ENCODE results near the gene POLR2M.

Gene POLR2M

DNA sequence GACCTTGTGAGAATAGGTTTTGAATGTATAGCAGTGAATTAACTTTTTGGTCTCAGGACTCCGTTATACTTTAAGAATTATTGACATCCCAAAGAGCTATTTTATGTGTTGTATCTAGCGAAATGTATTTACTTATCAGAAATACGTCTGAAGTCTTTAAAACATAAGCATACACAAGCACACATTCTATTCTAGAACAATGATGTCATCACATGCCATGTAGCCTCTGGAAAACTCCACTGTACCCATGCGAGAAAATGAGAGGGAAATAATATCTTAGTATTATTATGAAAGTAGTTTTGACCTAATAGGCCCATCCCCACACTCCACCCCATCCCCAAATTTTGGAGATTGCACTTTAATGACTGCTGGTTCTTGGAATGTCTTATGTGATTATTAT, 1.5 kb downstream of the POLR2M start:
- DNase-seq (ENCODE audit: low spot score) = no peak
- H3K27ac ChIP-seq = no peak overlapping the region
- ChIA-PET CTCF (interaction anchor here (0.7 to 0.8 kb wide), 2 partner anchors 153 to 931 kb away, joined by 3 to 4 read pairs; no protein-coding TSS in a partner anchor), POLR2A (ENCODE audit: low non-redundant PET) (interaction anchor here (0.6 to 1.0 kb wide), 2 partner anchors 40 to 54 kb away, joined by 4 read pairs; no protein-coding TSS in a partner anchor)
- TF ChIP-seq, protein P1, sequence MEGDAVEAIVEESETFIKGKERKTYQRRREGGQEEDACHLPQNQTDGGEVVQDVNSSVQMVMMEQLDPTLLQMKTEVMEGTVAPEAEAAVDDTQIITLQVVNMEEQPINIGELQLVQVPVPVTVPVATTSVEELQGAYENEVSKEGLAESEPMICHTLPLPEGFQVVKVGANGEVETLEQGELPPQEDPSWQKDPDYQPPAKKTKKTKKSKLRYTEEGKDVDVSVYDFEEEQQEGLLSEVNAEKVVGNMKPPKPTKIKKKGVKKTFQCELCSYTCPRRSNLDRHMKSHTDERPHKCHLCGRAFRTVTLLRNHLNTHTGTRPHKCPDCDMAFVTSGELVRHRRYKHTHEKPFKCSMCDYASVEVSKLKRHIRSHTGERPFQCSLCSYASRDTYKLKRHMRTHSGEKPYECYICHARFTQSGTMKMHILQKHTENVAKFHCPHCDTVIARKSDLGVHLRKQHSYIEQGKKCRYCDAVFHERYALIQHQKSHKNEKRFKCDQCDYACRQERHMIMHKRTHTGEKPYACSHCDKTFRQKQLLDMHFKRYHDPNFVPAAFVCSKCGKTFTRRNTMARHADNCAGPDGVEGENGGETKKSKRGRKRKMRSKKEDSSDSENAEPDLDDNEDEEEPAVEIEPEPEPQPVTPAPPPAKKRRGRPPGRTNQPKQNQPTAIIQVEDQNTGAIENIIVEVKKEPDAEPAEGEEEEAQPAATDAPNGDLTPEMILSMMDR (conservative IDR thresholded peaks at IDR 0.05; ENCODE audit: low read depth) = no peak

DNA sequence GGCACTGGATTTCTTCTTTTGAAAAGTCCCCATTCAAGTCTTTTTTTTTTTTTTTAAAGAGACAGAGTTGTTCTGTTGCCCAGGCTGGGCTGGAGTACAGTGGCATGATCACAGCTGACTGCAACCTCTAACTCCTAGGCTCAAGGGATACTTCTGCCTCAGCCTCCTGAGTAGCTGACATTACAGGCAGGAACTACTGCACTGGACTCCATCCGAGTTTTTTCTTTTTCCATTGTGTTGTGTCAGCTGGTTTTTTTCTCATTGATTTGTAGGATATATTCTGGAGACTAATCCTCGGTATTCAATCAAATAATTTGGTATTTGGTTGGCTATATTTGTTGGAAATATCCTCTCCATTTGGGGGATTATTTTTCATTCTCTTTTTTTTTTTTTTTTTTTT, 11.8 kb downstream of the POLR2M start:
- no peak overlapping the region for H3K27ac ChIP-seq
- ChIA-PET POLR2A (ENCODE audit: low non-redundant PET) (no interaction called here), CTCF (no interaction called here)
- no peak for DNase-seq (ENCODE audit: low spot score)
- TF ChIP-seq, protein P1 (conservative IDR thresholded peaks at IDR 0.05; ENCODE audit: low read depth) = no peak

DNA sequence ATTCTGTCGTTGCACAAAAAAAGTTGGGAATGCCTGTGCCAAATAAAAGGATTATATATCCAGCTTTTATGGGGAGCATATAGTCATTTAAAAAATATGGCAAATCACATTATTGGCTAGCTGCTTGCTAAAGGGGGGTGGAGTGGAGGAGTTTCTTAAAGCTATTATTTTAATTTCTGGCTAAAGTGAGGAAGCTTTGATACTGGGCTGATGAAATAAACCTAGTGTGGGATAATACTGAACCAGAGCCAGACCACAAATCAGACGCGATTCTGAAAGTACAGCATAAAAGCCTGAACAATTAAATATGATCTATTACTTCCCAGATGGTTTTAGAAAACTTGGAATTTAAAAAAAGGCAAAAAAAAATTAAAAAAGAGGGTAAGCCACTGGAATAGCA, 14.4 kb downstream of the POLR2M start:
- no peak for DNase-seq (ENCODE audit: low spot score)
- CTCF ChIA-PET = no interaction called here

DNA sequence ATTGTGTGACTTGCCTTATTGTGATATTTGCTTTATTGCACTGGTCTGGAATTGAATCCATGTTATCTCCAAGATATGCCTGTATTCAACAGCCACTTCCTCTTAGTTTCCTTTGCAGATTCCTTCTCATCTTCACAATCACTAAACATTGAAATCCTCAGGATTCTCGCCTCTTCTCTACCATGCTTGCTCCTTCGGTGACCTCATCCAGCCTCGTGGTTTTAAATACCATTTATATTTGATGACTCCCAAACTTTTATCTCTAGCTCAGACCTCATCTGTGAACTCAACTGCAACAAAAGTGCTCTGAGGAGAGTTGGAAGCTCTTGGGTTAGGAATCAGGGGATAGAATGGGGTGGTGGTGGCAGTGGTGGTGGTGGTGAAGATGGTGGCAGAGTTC, 19.9 kb downstream of the POLR2M start:
- ChIA-PET POLR2A (ENCODE audit: low non-redundant PET) (no interaction called here), CTCF (interaction anchor here (0.6 to 1.1 kb wide), 2 partner anchors 17 to 20 kb away, joined by 4 read pairs; partner anchors contain the start of gene POLR2M)
- TF ChIP-seq, protein P1 (conservative IDR thresholded peaks at IDR 0.05; ENCODE audit: low read depth) = no peak
- H3K27ac ChIP-seq = peak overlapping the region; percentile 87
- no peak for DNase-seq (ENCODE audit: low spot score)

More for the DNA sequence above, 14.4 kb downstream of the POLR2M start:
- TF ChIP-seq, protein P1 (conservative IDR thresholded peaks at IDR 0.05; ENCODE audit: low read depth) = no peak
- POLR2A ChIA-PET (ENCODE audit: low non-redundant PET) = no interaction called here
- H3K27ac ChIP-seq = no peak overlapping the region

DNA sequence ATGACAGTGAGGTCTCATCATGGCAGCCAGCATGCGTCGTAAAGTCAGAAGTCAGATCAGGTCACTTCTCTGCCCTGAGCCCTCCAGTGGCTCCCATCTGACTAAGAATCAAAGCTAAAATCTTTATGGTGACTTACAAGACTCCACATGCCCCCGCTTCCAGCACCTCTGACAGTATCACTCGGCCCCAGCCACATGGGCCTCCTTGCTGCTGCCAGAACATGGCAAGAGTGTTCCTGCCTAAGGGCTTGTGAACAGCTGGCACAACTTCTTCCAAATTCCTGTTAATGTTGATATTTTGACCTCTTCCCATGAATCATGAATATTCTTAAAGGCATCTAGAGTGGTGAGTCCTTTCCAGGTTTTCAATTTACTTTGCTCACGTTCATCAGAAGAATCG, 20.5 kb downstream of the POLR2M start:
- DNase-seq (ENCODE audit: low spot score) = peak; percentile 81
- TF ChIP-seq, protein P1 (conservative IDR thresholded peaks at IDR 0.05; ENCODE audit: low read depth) = no peak
- peak overlapping the region; percentile 87 for H3K27ac ChIP-seq
- POLR2A ChIA-PET (ENCODE audit: low non-redundant PET) = interaction anchor here (0.6 kb wide), 1 partner anchor 20 kb away, joined by 3 read pairs; the partner anchor contains the start of gene POLR2M
- CTCF ChIA-PET = interaction anchor here (0.6 to 1.1 kb wide), 2 partner anchors 16 to 21 kb away, joined by 4 read pairs; partner anchors contain the start of gene POLR2M

DNA sequence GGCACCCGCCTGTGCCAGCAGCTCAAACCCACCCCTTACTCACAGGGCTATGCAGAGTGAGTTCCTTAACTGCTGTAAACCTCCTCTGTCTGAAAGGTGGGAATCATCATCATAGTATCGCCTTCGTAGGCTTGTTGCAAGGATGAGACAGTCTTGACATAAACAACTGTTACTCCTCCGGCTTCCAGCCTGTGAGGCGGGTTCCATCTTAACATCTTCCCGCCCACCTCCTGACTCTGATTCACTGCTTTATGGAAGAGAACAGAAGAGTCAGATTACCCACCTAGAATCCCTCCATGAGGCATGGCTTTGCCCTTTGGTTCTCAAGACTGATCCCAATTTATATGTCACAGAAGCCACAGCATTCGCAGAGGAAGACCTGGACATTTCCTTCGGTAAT, 21.9 kb downstream of the POLR2M start:
- no peak for DNase-seq (ENCODE audit: low spot score)

More for the DNA sequence above, 21.9 kb downstream of the POLR2M start:
- TF ChIP-seq, protein P1 (conservative IDR thresholded peaks at IDR 0.05; ENCODE audit: low read depth) = no peak
- POLR2A ChIA-PET (ENCODE audit: low non-redundant PET) = no interaction called here
- H3K27ac ChIP-seq = peak overlapping the region; percentile 87
- CTCF ChIA-PET = no interaction called here

Measured in RWPE1 (cell line).